ENCODE results near the gene ASAH2B.
"Not testable (repeated sequence)": the region's sequence is repeated elsewhere in the genome, so short reads cannot be mapped to it uniquely, and the experiment has no call there.

ASAH2B gene

GRCh38 chr10:50739618-50740292 is at the start of gene ASAH2B:
Gene ASAH2B (plus strand): TSS chr10:50739936. CDS start chr10:50745131, 5,195 bp downstream.
- peak; percentile 67 to 71 for DNase-seq

- not testable (repeated sequence) for DNase-seq
Observed at GRCh38 chr10:50697819-50698218, 41.9 kb upstream of the ASAH2B start.

- DNase-seq, result not testable (repeated sequence)
Observed at GRCh38 chr10:50701947-50702346, 37.8 kb upstream of the ASAH2B start.

DNA sequence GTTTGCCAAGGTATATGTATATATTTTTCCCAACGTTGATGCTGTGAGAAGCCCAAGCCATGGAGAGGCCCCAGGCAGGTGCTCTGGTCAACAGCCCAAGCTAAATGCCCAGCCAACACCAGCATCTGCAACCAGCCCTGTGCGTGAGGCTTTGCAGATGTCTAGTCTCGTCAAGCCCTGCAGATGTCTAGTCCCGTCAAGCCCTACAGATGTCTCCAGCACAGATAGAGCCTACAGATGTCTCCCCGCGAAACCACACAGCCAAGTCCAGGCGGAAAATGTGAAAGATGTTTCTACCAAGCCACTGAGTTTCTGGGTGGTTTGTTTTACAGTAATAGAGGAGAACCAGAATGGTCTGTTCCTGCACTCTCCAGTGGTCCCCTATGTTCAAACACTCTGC is 36.7 kb upstream of the ASAH2B start:
- not testable (repeated sequence) for DNase-seq

DNA sequence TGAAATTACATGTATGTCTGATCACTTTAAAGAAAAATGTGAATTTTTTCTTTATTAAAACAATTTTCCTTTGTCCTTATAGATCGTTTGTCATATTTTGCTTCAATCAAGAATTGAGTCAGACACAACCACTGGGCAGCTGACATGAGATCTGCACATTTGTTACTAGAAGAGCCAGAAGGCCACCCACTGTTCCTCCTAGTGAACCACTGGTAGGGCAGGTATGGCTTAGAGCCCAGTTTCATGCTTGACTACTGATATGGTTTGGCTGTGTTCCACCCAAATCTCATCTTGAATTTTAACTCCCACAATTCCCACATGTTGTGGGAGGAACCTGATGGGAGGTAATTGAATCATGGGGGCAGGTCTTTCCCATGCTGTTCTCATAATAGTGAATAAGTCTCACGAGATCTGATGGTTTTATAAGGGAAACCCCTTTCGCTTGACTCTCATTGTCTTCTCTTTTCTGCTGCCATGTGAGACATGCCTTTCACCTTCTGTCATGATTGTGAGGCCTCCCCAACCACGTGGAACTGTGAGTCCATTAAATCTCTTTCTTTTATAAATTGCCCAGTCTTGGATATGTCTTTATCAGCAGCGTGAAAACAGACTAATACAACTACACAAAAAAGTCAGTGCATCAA is 35.2 kb upstream of the ASAH2B start:
- DNase-seq, result not testable (repeated sequence)

DNA sequence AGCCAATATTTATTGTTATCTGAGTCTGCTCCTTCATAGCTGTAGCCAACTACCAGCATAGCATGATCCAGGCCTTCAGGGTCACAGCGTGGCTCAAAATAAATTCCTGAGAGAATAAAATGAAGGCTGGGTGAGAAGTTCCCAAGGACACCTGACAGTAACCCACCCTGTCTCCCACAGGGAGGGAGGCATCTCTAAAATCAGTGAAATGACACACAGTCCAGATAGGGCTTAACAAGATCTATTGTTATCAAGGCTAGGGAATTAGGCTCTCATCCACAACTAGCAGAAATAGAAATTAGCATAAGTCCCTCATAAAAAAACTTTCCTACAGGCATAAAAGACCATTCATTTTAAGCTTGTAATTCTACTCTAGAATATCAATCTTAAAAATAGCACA is 33.7 kb upstream of the ASAH2B start:
- not testable (repeated sequence) for DNase-seq

DNA sequence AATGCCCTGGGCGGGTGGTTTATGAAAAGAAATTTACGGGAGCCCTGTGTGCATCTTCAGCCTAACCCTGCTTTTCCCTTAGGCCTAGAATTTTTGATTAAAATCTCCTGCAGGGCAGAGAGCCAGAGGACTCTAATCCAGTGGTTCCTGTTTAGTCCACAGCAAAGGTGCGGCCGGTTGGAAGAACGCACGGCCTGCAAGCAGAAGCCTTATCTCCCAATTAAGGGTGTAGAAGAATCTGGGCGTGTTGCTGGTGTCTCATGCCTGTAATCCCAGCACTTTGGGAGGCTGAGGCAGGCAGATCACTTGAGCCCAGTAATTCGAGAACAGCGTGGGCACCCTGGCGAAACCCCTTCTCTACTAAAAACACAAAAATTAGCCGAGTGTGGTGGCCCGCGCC is 29.5 kb upstream of the ASAH2B start:
- DNase-seq, result not testable (repeated sequence)

DNA sequence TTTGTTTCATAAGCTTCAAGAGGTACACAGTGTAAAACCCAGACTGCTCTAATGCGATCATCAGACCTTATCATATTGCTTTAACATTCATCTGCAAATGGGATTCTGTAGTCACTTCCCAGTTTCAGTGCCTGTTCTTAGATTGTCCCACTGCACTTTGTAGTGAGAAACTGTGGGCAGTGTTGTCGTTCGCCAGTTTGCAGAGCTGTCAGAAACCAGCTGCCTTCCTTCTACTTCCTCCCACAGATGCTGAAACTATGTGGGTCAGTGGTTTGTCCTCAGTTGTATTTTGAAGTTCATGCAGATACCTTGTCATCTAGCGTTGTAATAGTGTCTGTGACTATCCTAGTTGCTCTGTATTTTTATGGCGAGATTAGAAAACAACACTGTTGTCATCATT is 15.9 kb upstream of the ASAH2B start:
- not testable (repeated sequence) for DNase-seq

DNA sequence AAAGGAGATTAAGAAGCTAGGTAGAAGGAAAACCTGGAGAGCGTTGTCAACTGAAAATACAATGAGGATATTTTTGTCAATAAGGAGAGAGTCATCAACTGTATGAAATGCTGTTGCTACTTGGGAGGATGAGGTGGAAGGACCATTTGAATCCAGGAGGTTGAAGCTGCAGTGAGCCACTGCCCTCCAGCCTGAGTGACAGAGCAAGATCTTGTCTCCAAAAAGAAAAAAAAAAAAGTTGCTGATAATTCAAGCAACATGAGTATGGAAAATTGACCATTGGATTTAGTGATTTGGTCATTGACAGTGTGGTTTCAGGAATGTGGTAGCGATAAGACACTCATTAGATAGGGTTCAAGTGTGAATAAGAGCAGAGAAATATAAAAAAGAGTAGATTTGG is 11.6 kb upstream of the ASAH2B start:
- not testable (repeated sequence) for DNase-seq

DNA sequence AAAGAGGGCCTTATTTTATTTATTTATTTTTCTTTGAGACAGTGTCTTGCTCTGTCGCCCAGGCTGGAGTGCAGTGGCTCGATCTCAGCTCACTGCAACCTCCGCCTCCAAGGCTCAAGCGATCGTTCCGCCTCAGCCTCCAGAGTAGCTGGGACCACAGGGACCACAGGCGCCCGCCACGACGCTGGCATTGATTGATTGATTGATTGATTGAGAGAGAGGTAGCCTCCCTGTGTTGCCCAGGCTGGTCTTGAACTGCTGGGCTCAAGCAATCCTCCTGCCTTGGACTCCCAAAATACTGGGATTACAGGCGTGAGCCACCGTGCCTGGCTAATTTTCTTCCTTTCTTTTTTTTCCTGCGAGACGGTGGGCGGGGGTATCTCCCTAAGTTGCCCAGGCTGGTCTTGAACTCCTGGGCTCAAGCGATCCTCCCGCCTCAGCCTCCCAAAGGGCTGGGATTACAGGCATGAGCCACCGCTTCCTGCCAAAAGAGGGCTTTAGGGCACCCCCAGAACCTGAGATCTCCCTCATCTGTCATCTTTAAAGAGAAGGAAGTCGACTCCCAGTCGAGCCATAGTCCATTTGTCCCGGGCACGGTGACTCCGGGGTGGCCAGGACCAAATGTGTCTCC is 634 bp upstream of the ASAH2B start:
- DNase-seq, result not testable (repeated sequence)

DNA sequence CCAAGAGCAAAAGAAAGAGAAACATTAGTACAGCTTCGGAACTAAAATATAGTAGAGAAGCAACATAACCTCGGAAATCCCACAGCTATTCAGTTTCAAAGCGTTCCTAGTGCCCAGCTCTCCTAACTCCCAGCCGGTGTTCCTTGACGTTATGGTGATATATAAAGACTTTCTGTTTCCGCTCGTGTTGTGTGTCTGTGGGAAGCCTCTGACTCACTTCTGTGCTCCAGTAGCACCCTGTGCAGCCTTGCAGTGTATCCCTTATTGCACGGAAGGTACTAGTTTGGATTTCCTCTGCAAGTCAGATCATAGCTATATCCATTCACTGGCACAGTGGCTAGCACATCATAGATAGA is 535 bp downstream of the ASAH2B start:
- peak; percentile 14 to 21 for DNase-seq

GRCh38 chr10:50742820-50743219 is 3.1 kb downstream of the ASAH2B start:
- DNase-seq, result not testable (repeated sequence)

DNA sequence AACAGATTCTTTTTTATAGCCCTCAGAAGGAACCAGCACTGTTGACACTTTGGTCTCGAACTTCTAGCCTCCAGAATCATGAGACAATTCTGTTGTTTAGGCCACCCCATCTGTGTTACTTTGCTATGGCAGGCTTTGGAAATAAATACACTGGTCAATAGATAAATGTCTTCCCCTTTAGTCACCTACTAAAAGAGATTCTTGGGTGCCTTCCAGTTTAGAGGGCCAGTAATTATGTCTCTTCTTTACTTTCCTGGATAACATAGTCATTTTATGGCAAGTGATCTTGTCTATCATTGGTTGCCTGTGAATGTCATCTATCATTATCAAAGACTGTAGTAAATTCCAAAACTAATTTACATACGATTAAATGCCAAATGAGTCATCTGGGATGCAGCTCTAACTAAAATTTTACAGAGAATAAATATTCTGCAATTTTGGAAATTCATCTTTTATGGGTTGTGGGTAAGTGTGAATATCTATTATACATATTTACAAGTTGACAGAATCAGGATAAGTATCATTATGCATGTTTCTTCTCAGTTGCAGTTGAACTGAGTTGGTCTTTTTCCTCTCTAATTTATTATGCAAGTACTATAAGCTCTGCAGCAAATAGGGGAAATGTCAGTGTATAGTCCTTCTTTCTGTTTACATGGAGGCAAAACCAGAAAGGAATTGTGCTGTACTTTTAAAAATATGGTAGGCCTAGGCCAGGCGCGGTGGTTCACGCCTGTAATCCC is 27.2 kb downstream of the ASAH2B start:
- not testable (repeated sequence) for DNase-seq

GRCh38 chr10:50772042-50772441 is 32.3 kb downstream of the ASAH2B start:
- not testable (repeated sequence) for DNase-seq

DNA sequence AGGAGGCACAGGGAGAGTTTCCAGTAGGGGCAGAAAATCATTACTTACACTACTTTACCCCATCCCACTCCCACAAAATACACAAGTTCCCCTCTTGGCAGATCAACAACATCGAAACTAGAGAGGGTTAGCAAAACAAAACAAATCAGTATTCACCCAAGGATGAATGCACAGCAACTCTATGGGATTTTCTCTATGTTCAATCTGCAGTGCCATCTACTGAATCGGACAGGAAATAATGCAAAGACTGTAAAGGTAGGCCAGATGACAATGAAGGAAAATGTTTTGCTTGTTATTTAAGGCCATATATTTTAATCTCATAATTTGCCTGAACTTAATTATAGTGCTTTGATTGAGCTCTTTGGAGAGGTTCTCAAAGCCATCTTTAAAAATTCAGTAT is 35.1 kb downstream of the ASAH2B start:
- not testable (repeated sequence) for DNase-seq

DNA sequence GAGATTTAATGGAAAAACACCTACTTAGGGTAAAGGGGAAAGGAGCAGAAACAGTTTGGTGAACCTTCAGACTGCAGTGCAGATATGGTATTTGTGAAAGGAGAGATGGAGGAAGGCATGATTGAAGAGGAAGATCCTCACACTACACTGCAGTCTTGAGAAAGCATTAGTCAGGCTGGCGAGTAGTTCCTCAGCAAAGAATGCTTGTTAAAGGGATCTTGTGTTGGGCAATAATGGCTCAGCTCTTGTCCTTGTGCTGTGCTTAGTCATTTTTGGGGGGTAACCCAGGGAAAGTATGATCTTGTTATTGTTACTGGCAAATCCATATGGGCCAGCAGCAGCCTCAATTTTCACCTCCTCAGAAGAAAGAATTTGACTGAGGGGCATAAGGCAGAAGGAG is 40.3 kb downstream of the ASAH2B start:
- not testable (repeated sequence) for DNase-seq

- not testable (repeated sequence) for DNase-seq
Observed at GRCh38 chr10:50782017-50782416, 42.3 kb downstream of the ASAH2B start.

DNA sequence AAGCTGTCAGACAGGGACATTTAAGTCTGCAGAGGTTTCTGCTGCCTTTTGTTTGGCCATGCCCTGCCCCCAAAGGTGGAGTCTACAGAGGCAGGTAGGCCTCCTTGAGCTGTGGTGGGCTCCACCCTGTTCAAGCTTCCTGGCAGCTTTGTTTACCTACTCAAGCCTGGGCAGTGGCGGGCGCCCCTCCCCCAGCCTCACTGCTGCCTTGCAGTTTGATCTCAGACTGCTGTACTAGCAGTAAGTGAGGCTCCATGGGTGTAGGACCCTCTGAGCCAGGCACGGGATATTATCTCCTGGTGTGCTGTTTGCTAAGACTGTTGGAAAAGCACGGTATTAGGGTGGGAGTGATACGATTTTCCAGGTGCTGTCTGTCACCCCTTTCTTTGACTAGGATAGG is 48.2 kb downstream of the ASAH2B start:
- DNase-seq, result not testable (repeated sequence)

GRCh38 chr10:50788951-50789945 is 49.5 kb downstream of the ASAH2B start:
- no peak for DNase-seq

DNA sequence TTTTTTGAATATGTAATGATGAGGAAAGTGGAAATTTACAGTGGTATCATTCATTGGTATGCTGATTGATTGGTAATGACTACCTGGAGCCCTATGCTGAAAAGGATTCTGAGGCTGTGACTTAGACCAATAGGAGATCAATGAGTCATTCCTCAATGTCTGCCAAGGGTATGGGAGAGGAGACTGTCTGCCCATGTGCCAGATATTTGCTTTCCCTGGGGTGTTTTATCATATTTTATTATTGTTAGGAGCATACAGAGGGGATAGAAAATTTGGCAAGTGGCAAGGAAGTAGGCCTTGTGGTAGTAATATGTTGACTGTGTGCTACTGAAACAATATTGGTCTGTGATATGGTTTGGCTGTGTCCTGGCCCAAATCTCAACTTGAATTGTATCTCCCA is 54.8 kb downstream of the ASAH2B start:
- DNase-seq, result no peak

DNA sequence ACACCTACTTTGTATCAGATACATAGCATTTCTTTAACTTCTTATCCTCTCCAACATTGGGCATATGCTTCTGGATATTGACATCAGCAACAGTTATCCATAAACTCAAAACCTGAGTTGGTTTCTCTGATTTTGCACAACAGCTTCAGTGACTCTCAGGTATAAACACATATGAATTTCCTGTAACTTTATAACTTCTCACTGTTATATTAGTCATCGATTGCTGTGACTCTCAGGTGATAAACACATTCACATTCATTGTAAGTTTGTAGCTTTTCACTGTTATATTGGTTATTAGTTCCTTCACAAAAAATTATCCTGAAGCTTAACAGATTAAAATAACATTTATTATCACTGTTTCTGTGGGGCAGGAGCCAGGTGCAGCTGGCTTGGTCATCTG is 57.0 kb downstream of the ASAH2B start:
- DNase-seq, result no peak

GRCh38 chr10:50798297-50798696 is 58.6 kb downstream of the ASAH2B start:
- DNase-seq, result no peak

All from stimulated activated CD4-positive, alpha-beta T cell treated with anti-CD3 and anti-CD28 coated beads, Interleukin-2, amount 100 ng/mL, for 48 hours (primary cell).